Smooth muscle cell of the coronary artery (primary cell): Measurements from ENCODE around the gene PCCB. TPM values are rescaled to one million over a fixed set of nuclear protein-coding genes. Genes with fewer than 3 reads are reported as not detected.

ENCODE experiments used
- total RNA-seq: library from RNA; depleted of rRNA; stranded (reverse); fragments of >200 nt; gene quantifications from 2 replicates; pipeline ENCODE4 v1.2.3, GENCODE V29; 2014; ENCODE audit warnings: low replicate concordance

Gene PCCB
- 39.5 and 67.5 TPM in 2 replicates for total RNA-seq

GRCh38 chr3:136250059-136250902 lies at the start of gene PCCB:
TSS of gene PCCB (plus strand) at chr3:136250340. CDS start at chr3:136250376, 36 bp downstream.

Other genes with a start within 250 kb of the PCCB start
- 2.9 and 7.3 TPM in 2 replicates for gene MSL2, start 54.0 kb upstream of the PCCB start, total RNA-seq